ENCODE data around the gene DLGAP1.
"Not testable (repeated sequence)": the region's sequence is repeated elsewhere in the genome, so short reads cannot be mapped to it uniquely, and the experiment has no call there.

Gene DLGAP1

GRCh38 chr18:3709205-3709604 lies 745.9 kb downstream of the DLGAP1 start:
- DNase-seq, result no peak

DNA sequence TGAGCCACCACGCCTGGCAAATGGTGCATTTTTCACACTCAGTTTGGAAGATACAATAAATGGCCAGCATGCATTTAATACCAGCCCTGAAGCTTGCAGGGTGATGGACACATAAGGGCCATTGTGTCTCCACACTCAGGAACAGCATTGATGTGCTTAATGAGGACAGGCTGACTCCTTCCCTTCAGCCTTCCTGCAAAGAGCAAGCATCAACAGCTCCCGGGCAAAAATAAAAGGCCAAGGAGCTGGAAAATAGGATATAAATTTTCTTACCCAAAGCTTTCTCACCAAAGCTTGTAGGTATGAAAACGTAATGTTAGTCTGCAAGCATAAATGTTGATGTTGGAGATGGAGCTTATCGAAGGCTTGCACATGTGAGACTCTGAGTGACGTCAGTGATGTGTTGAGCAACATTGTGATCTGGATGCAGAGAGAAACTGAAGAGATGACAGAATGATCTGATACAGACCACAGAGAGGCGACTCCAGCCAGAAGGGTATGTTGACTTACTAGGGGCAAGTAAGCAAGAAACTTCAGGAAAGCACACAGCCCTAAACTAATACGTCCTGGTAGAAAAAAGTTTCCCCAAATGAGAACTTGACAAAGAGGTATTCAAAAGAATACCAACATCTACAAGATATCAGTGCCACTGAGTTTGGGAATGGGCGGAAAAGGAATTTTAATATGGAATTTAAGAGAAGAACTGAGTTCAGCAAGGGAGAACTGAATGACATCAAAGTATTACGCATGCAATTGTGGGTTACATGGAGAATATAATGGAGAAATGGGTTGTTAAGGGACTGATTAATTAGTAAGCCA lies 748.6 kb downstream of the DLGAP1 start:
- DNase-seq, result no peak

- no peak for DNase-seq
These were observed 750.4 kb downstream of the DLGAP1 start for GRCh38 chr18:3704556-3705344.

GRCh38 chr18:3703732-3704176 lies 751.4 kb downstream of the DLGAP1 start:
- no peak for DNase-seq

- not testable (repeated sequence) for DNase-seq
These were observed 755.2 kb downstream of the DLGAP1 start for GRCh38 chr18:3699707-3700567.

DNA sequence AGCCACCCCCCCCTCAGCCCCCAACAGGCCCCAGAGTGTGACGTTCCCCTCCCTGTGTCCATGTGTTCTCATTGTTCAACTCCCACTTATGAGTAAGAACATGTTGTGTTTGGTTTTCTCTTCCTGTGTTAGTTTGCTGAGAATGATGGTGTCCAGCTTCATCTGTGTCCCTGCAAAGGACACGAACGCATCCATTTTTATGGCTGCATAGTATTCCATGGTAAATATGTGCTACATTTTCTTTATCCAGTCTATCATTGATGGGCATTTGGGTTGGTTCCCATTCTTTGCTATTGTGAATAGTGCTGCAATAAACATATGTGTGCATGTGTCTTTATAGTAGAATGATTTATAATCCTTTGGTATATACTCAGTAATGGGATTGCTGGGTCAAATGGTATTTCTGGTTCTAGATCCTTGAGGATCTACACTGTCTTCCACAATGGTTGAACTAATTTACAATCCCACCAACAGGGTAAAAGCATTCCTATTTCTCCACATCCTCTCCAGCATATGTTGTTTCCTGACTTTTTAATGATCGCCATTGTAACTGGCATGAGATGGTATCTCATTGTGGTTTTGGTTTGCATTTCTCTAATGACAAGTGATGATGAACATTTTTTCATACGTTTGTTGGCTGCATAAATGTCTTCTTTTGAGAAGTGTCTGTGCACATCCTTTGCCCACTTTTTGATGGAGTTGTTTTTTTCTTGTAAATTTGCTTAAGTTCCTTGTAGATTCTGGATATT lies 760.9 kb downstream of the DLGAP1 start:
- not testable (repeated sequence) for DNase-seq

DNA sequence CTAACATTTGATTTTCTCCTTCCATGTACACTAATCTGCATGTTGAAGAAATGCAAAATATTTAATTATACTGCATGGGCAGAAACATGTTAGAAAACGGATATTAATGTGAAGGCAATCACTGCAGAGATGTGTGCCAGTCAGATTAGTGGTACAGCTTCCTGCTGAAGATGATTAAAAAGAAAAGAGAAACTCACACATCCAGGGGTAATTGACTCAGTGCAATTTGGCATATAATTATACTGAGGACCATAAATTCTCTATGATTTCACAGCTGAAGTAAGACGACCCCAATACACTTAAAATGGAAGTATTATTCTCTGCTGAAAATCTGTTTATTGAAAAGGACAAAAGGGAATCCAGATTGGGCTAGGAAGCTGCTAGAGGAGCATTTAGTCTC lies 761.7 kb downstream of the DLGAP1 start:
- DNase-seq, result no peak

DNA sequence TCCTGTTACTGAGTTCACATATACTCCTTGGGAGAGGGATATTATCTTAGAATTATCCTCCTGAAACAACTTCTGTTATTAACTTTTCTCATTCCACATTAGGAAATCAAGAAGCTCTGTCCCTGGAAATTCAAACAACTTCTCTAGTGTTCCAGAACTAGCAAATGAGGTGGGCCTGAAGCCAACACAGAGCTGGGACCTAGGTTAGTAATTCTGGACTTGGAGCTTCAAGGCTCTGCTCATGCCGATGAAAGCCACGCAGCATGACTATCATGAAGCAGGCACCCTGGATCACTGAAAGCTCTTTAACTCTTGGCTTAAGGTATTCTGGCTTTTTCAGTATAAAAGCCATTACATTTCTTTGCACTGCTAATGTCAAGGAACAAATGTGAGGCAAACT lies 762.4 kb downstream of the DLGAP1 start:
- no peak for DNase-seq

DNA sequence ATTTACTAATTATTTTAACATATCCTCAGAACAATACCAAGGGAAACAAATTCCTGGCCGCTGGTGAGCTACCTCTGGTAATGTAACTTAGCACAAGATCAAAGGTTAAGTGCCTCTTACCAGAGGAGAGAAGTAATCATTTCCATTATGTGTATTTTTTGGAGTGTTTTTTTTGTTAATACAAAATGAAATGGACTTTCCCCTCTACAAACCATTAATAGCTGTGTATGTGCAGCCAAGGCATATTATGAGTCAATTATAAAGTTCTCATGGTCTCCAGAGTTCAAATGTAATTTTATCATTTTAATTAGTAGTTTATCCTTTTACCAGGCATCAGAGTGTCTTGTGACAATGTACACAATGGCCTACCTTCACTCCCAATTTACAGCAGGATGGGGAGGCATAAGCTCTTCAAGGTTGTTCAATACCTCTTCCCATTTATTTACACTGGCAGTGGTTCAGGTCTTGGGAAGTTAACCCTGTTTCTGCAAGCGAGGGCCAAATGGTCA lies 762.9 kb downstream of the DLGAP1 start:
- no peak for DNase-seq

- DNase-seq, result no peak
These were observed 763.4 kb downstream of the DLGAP1 start for GRCh38 chr18:3691705-3692104.

DNA sequence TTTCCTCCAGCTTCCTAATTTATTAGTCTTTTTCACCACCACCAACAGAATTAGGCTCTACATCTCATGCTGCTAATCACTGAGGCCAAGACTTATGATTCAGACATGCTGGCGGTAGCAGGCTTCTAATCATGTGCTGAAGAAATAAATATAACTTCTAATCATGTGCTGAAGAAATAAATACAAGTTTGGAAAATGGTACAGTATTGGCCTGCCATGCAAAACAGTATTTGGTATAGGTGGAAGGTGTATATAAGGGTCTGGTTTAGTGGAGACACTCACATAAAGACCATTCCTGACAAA lies 764.4 kb downstream of the DLGAP1 start:
- no peak for DNase-seq

DNA sequence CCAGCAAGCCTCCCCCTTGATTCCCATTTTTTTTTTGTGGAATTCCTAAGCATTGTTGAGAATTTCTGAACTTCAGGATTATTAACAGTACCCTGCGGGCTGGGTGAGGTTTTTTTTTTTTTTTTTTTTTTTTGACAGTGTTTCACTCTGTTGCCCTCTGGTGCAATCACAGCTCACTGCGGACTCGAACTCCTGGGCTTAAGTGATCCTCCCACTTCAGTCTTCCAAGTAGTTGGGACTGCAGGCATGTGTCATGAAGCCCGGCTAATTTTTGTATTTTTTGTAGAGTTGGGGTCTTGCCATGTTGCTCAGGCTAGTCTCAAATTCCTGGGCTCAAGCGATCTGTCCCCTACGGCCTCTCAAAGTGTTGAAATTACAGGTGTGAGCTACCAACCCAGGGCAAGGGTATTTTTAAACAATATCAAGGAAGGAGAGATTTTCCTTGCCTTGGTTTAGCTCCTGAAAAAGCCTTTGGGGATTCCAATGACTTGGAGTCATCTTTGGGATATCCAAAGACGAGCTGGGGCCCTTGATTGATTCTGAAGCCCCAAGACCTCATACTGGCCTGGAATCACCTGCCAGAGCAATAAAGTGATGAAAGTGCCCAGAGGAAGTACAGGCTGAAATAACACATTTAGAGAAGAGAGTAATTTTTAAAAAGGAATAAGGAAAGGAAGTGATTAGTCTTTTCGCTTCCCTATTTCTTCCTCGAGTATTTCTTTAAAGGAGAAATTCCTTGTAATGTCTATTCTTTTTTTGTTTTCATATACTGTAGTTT lies 764.9 kb downstream of the DLGAP1 start:
- DNase-seq, result no peak

- no peak for DNase-seq
These were observed 766.0 kb downstream of the DLGAP1 start for GRCh38 chr18:3689091-3689490.

DNA sequence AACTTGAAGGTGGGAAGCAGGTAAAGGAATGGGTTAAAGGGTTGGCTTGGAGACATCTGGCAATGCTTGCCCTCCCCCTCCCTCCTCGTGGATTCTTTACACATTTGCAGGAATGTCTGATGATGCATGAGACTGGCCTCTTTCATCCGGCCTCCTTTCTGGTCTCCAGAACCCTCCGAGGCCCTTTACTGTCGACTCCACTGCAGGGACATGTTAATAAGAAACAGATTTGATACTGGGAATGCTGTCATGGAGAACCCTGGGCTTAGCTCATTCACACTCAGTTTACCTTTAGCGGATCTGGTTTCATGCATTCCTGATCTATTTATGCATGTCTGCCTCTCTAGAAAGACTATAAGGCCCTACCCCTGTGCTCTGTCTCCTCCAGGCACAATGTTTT lies 766.4 kb downstream of the DLGAP1 start:
- no peak for DNase-seq

DNA sequence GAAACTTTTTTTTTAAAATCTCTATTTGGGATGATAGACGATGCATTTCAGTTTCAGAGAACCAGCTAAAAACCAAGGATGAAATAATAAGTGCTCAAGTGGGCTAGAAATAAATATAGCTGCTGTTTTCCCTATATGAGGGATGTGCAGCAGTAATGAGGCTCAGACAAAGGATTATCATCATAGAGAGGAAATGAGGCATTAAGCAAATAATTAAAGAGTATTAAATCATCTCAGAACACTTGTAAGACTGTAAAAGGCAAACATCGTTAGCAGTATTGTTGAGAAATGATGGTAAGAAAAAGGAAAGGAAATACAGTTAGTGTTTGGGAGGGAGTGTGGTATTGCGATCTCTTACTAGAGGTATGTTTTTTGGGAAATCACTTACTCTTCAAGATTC lies 771.6 kb downstream of the DLGAP1 start:
- DNase-seq, result no peak

DNA sequence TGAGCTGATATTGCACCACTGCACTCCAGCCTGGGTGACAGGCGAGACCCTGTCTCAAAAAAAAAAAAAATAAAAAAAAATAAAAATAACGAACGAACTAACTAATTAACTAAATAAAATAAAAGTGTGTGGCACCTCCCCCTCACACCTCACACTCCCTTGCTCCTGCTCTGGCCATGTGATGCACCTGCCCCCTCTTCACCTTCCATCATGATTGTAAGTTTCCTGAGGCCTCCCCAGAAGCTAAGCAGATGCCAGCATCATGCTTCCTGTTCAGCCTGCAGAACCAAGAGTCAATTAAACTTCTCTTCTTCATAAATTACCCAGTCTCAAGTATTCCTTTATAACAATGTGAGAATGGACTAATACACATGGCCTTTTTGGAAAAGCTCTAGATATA lies 773.0 kb downstream of the DLGAP1 start:
- no peak for DNase-seq

- DNase-seq, result no peak
These were observed 775.9 kb downstream of the DLGAP1 start for GRCh38 chr18:3679241-3679640.

- no peak for DNase-seq
These were observed 779.1 kb downstream of the DLGAP1 start for GRCh38 chr18:3675994-3676393.

DNA sequence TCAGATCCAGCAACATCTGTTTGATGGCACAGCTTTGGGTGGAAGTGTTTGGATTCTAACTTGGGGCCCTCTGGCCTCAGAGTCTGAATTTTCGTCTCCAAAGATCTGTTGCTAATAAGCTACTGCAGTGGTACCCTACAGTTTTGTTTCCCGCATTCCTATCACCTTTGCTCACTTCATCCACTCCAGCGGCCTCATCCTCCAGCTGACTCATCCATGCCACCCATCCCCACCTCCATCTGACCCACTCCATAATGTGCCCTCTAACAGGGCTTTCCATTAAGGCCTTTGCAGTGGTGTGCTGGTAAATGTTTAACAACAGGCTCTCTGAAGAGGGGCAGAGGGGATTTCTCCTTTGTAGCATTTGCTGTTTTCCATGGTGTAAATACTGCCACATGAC lies 779.7 kb downstream of the DLGAP1 start:
- DNase-seq, result no peak

GRCh38 chr18:3671176-3671575 lies 783.9 kb downstream of the DLGAP1 start:
- no peak for DNase-seq

GRCh38 chr18:3669376-3669775 lies 785.7 kb downstream of the DLGAP1 start:
- DNase-seq, result no peak

Measured in NK-92 treated with Interleukin-12 subunit alpha and Interleukin-12 subunit beta, amount 100 ng/mL, for 24 hours (cell line).